Erythroblast (primary cell): ENCODE results near the gene USP44.

ENCODE experiments used
- GATA1 ChIP-seq: IDR thresholded peaks from 2 replicates; pipeline ENCODE4 v1.6.1; 2011; ENCODE audit warnings: low read depth, mild to moderate bottlenecking, control low read depth, low read length, moderate library complexity
- POLR2A ChIP-seq: IDR thresholded peaks from 2 replicates; pipeline ENCODE4 v1.6.1; 2011; ENCODE audit warnings: mild to moderate bottlenecking, low read length

DNA sequence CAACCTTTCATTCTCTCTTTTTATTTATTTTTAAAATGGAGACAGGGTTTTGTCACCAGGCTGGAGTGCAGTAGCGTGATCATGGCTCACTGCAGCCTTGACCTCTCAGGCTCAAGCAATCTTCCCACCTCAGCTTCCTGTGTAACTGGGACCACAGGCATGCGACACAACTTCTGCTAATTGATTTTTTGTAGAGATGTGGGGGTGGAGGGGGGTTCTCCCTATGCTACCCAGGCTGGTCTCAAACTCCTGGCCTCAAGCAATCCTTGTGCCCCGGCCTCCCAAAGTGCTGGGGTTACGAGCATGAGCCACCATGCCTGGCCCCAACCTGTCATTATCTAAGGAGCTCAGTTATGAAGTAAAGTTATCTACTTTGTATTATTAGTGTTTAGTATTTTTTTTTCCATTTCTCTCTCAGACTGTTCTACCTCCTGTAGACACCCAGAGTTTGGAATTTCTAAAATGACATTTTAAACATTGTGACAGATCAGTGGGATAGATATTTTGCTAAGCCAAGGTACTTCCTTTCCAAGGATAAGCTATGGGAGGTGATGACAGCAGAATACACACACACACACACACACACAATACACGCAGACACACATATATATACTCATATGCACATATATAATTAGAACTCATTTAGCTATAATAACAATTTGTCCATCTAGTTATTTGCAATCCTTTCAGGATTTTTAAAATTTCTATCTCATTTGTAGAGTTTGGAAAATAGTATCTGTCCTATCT is 2.1 kb upstream of the USP44 start:
- TF ChIP-seq POLR2A, result no peak
- no peak for TF ChIP-seq GATA1
